Uterus (tissue), 2 donors: ENCODE results near the gene TMOD3.

Experiments
- CTCF ChIP-seq, 4 experiments: fragments of 200-600 bp in 2 of 4; fragments of 450-650 bp in 2 of 4; sonication (generic) in 2 of 4; IDR thresholded peaks; one replicate each; pipeline ENCODE4 v1.5.1; 2016 to 2019; ENCODE audit warnings: antibody characterized with exemption in 4 of 4, mild to moderate bottlenecking in 2 of 4, moderate library complexity in 1 of 4
- POLR2A ChIP-seq, 2 donors: fragments of 450-650 bp; IDR thresholded peaks; one replicate each; pipeline ENCODE4 v1.6.1; 2016; ENCODE audit warnings: antibody characterized with exemption in 2 of 2, mild to moderate bottlenecking in 1 of 2, moderate library complexity in 1 of 2

- TF ChIP-seq CTCF (IDR thresholded peaks at IDR 0.05), result no peak
- no peak for TF ChIP-seq POLR2A (IDR thresholded peaks at IDR 0.05)
Observed at GRCh38 chr15:51907136-51907862, 77.8 kb downstream of the TMOD3 start.
